NCI-H1417 (cell line): ENCODE data around the gene SSBP3.

Experiments
- DNase-seq, 3 experiments: peaks; one replicate each; lab custom pipeline; 2025; lab: John Stamatoyannopoulos, UW

Gene SSBP3

GRCh38 chr1:54176621-54177327 is 229.4 kb downstream of the SSBP3 start:
- DNase-seq: no peak
